Measurements from ENCODE around the gene CAMK4.
"Not testable (repeated sequence)": the region's sequence is repeated elsewhere in the genome, so short reads cannot be mapped to it uniquely, and the experiment has no call there.

The CAMK4 gene

GRCh38 chr5:111320953-111321352 lies 96.8 kb downstream of the CAMK4 start:
- DNase-seq, result no peak

- no peak for DNase-seq
These were observed 97.2 kb downstream of the CAMK4 start for GRCh38 chr5:111321376-111321775.

GRCh38 chr5:111326551-111326950 lies 102.4 kb downstream of the CAMK4 start:
- no peak for DNase-seq

- DNase-seq, result no peak
These were observed 112.9 kb downstream of the CAMK4 start for GRCh38 chr5:111337133-111337532.

GRCh38 chr5:111337688-111338087 lies 113.5 kb downstream of the CAMK4 start:
- no peak for DNase-seq

- no peak for DNase-seq
These were observed 121.5 kb downstream of the CAMK4 start for GRCh38 chr5:111345731-111346130.

- no peak for DNase-seq
These were observed 122.8 kb downstream of the CAMK4 start for GRCh38 chr5:111347021-111347420.

GRCh38 chr5:111348661-111349329 lies 124.6 kb downstream of the CAMK4 start:
- no peak for DNase-seq

- DNase-seq, result no peak
These were observed 125.2 kb downstream of the CAMK4 start for GRCh38 chr5:111349429-111349828.

GRCh38 chr5:111353035-111353434 lies 128.9 kb downstream of the CAMK4 start:
- no peak for DNase-seq

GRCh38 chr5:111358726-111359125 lies 134.5 kb downstream of the CAMK4 start:
- not testable (repeated sequence) for DNase-seq

- no peak for DNase-seq
These were observed 136.0 kb downstream of the CAMK4 start for GRCh38 chr5:111360173-111360572.

- DNase-seq, result no peak
These were observed 140.8 kb downstream of the CAMK4 start for GRCh38 chr5:111364992-111365391.

- DNase-seq, result no peak
These were observed 142.2 kb downstream of the CAMK4 start for GRCh38 chr5:111366388-111366787.

- DNase-seq, result no peak
These were observed 142.9 kb downstream of the CAMK4 start for GRCh38 chr5:111367115-111367514.

- no peak for DNase-seq
These were observed 148.6 kb downstream of the CAMK4 start for GRCh38 chr5:111372799-111373198.

GRCh38 chr5:111374380-111374779 lies 150.2 kb downstream of the CAMK4 start:
- no peak for DNase-seq

- no peak for DNase-seq
These were observed 151.5 kb downstream of the CAMK4 start for GRCh38 chr5:111375645-111376044.

GRCh38 chr5:111377306-111377705 lies 153.1 kb downstream of the CAMK4 start:
- DNase-seq, result no peak

GRCh38 chr5:111379391-111379816 lies 155.2 kb downstream of the CAMK4 start:
- no peak for DNase-seq

GRCh38 chr5:111383288-111383970 lies 159.2 kb downstream of the CAMK4 start:
- DNase-seq, result no peak

- no peak for DNase-seq
These were observed 160.0 kb downstream of the CAMK4 start for GRCh38 chr5:111384220-111384619.

GRCh38 chr5:111385051-111385450 lies 160.9 kb downstream of the CAMK4 start:
- no peak for DNase-seq

GRCh38 chr5:111385970-111386831 lies 162.0 kb downstream of the CAMK4 start:
- DNase-seq, result no peak
